ENCODE measurements around the gene SPDL1.
A peak's percentile ranks its signal among the peaks of the same experiment; 100 is the strongest.

SPDL1 gene

DNA sequence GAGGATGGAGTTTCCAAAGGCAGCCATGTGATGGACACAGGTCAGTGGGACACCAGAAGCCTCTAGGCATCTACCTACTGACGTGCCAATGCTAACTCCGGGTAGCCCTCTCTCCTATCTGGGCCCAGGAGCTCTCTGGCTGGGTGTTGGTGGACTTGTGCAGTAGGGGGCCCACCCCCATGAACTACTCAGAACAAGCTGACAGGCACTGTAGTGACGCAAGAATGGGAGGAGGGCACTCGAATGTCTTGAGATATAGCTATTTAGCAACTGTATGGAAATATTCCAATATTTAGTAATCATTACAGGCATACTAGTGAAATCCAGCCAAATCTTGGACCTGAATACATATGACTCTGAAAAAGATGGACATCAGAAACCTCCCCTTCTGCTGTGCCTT lies 47.8 kb downstream of the SPDL1 start:
- DNase-seq, result no peak

DNA sequence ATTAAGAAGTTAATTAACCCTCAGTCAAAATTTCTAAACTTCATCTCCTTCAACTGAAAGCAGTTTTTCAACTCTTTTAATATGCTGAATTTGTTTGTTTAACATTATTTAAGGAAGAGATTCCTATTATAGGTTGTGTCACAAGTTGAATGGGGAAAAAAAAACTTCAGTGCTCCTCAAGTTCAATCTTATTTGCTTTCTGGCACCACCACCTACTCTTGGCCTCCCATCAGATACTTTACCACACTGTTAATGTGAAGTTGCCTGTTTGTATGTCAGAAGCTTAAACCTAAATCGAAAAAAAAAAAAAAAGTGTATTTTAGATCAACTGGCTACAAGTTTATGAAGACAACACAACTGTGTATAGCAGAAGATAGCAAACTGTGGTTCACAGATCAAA lies 49.4 kb downstream of the SPDL1 start:
- DNase-seq, result no peak

DNA sequence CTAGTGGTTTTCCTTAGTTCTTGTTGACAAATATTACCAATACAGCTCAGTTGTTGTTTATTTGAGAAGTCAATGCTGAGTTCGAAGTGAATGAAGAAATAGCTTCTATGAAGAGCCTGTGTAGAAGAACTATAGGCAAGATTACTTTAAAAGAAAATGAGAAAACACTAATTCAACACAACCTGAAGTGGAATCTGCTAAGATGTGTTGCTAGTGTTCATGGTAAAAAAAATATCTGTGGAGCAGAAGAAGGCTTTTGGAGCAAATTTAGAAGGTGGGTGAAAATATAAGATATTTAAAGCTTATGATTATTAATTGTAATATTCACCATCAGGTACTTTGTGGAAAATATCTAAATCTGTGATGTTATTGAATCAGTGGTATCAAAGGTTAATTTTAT lies 51.0 kb downstream of the SPDL1 start:
- DNase-seq, result no peak

- no peak for DNase-seq
Observed at GRCh38 chr5:169635936-169636335, 52.4 kb downstream of the SPDL1 start.

- DNase-seq, result no peak
Observed at GRCh38 chr5:169636477-169637084, 53.0 kb downstream of the SPDL1 start.

DNA sequence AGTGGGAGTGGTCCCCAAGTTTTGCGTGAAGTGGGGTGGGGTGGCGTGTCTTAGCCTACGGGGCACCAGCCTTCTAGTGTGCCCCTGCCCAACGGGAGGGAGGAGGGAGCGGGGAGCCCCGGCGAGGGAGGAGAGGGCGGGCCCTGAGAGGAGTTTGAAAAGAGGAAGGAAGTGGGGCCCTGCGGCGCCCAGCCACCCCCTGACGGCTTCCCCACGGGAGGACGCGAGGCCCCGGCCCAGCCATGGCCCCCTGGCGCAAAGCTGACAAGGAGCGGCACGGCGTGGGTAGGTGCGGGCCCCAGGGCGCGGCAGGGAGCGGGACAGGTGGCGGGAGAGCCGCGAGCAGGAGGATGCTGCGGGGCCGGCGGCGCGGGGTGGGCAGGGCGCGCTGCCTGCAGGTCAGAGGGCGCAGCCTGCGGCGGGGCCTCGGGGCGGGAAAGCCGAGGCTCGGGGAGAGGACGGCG lies 53.5 kb downstream of the SPDL1 start, which contains the start of gene DOCK2:
Gene DOCK2 (plus strand): TSS at position 191 of the 464 bp plus-strand sequence. CDS start 52 bp downstream, at position 243.
- no peak for DNase-seq

DNA sequence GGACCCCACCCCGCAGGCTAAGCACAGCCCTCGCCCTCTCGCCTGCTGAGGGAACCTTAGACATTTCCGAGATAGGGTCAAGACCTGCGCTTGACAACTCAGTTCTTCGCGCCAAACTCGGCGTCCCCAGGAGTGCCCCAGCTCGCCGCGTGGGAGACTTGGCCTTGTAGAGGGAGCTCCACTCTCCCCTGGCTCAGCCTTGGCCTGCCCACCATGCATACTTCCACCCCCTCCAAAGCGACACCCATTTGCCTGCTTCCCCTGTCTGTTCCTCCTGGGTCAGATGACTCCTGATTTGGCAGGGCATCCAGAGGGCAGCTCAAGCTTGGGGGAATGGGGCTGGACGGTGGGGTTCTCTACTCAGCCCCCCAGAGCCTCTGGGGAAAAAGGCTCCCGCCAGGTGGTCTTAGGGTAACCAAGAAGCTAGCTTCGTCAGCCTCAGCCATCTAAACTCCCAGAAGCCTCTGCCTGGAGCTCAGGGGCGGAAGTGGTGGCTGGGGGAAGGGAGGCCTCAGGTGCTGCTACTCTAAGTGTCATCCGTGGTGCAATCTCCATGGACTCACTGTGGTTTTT lies 54.1 kb downstream of the SPDL1 start:
- DNase-seq, result no peak

GRCh38 chr5:169641253-169641652 lies 57.7 kb downstream of the SPDL1 start:
- DNase-seq, result no peak

- DNase-seq, result no peak
Observed at GRCh38 chr5:169646856-169647255, 63.3 kb downstream of the SPDL1 start.

GRCh38 chr5:169647566-169647965 lies 64.0 kb downstream of the SPDL1 start:
- no peak for DNase-seq

- no peak for DNase-seq
Observed at GRCh38 chr5:169648725-169649310, 65.2 kb downstream of the SPDL1 start.

DNA sequence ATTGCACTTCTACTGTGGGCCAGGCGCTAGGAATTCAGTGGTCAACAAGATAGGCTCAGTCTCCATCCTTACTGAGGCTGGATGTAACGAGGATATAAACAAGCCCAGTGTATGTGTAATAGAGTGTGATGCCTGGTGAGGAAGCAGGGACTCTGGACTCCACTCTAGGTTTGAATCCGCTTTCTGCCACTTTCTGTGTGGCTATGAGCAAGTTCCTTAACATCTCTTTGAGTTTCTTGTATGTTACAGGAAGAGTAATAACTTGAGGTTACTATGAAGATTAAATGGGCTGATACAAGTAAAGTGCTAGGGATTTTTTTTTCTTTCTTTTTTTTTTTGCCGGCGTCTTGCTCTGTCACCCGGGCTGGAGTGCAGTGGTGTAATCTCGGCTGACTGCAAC lies 65.9 kb downstream of the SPDL1 start:
- no peak for DNase-seq

GRCh38 chr5:169650701-169651331 lies 67.2 kb downstream of the SPDL1 start:
- no peak for DNase-seq

DNA sequence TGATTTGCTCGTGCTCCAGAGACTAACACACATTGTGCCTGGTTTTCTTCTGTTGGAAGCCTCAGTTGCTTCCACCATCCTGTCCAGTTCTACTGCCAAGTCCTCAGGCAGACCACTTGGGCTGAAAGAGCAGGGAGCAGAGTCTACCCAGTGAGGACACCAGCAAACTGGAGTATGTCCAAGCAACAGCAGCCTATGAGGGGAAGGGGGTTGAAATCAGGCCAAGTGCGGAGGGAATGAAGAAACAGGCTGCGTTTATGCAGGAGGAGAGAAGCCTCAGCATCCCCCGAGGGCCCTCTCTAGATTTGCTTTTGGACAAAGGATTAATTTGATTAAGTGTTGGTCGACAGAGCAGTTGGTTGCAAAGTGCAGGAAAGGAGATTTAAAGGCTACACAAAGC lies 68.0 kb downstream of the SPDL1 start:
- DNase-seq, result no peak

DNA sequence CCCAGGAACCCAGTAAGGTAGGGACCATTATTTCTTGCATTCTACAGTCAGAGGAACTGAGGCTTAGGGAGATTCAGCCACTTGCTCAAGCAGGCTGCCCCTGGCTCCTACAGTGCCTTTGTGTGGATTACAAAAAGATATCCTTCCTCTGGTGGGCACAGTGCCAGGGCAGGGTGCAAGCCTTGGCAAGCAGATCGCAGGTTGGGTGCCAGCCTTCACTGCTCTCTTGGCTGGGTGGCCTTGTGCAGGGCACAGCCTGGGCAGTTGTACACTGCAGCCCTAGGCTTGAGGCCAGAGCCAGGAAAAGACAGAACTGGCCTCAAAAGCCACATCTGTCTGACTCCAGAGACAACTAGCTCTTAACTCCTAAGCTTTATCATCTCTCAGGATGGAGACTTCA lies 68.5 kb downstream of the SPDL1 start:
- DNase-seq, result peak; percentile 20

GRCh38 chr5:169653091-169653490 lies 69.5 kb downstream of the SPDL1 start:
- no peak for DNase-seq

Measured in NCI-H1092 (cell line).